IMR-90 (cell line): ENCODE results near the gene TEX22. TPM values are rescaled to one million over a fixed set of nuclear protein-coding genes. Genes with fewer than 3 reads are reported as not detected.

ENCODE experiments used
- ATAC-seq: fragments of 200-7000 bp; cut with Tn5 transposase; 2 replicates; pipeline ENCODE4 v1.9.1; 2020; ENCODE audit warnings: low read depth, mild to moderate bottlenecking, moderate library complexity
- BruUV-seq: library from RNA; stranded (reverse); fragments of 400-500 nt; replicated peaks from 2 replicates; lab custom pipeline; 2021; lab: Mats Ljungman, UMichigan
- CTCF ChIA-PET: fragments of 300-600 bp; formaldehyde crosslinking; extraction: SDS; loops from one replicate; lab custom pipeline; 2021; ENCODE audit warnings: antibody characterized with exemption; lab: Yijun Ruan, JAX
- POLR2A ChIA-PET: fragments of 300-600 bp; sonication (Branson Sonifier 250); formaldehyde crosslinking; loops from one replicate; lab custom pipeline; 2022; ENCODE audit warnings: antibody characterized with exemption; ENCODE audit not compliant: unreplicated experiment; lab: Charles Lee
- DNase-seq: peaks from one replicate; pipeline ENCODE4 v3.0.0; 2013
- H2AFZ ChIP-seq: replicated peaks from 2 replicates; pipeline ENCODE3; 2013; ENCODE audit warnings: low read length, mild to moderate bottlenecking; ENCODE audit not compliant: poor library complexity
- H2AK5ac ChIP-seq: 2 replicates; pipeline ENCODE4 v1.6.1; 2013; ENCODE audit warnings: low read depth, low read length, inconsistent platforms
- H2AK9ac ChIP-seq: replicated peaks from 2 replicates; pipeline ENCODE3; 2013; ENCODE audit warnings: mild to moderate bottlenecking, low read depth, low read length, moderate library complexity; ENCODE audit not compliant: poor library complexity
- H2BK120ac ChIP-seq: 2 replicates; pipeline ENCODE4 v1.6.1; 2013; ENCODE audit warnings: low read depth, low read length, inconsistent platforms
- H2BK15ac ChIP-seq: 3 replicates; pipeline ENCODE4 v1.6.1; 2013; ENCODE audit warnings: low read depth, low read length, inconsistent platforms
- H2BK20ac ChIP-seq: 2 replicates; pipeline ENCODE4 v1.6.1; 2013; ENCODE audit warnings: low read depth, mild to moderate bottlenecking, inconsistent platforms, low read length, moderate library complexity
- H2BK5ac ChIP-seq: 2 replicates; pipeline ENCODE4 v1.6.1; 2013; ENCODE audit warnings: mild to moderate bottlenecking, low read depth, low read length, inconsistent platforms; ENCODE audit not compliant: poor library complexity, severe bottlenecking
- H3K14ac ChIP-seq: replicated peaks from 2 replicates; pipeline ENCODE4 v1.6.1; 2013; ENCODE audit warnings: low read depth, low read length, inconsistent platforms
- H3K18ac ChIP-seq: 2 replicates; pipeline ENCODE4 v1.6.1; 2013; ENCODE audit warnings: low read depth, low read length, control low read depth
- H3K23ac ChIP-seq: 2 replicates; pipeline ENCODE4 v1.6.1; 2013; ENCODE audit warnings: low read depth, low read length, inconsistent platforms
- H3K27ac ChIP-seq: 2 replicates; pipeline ENCODE4 v1.5.1; 2013; ENCODE audit warnings: mild to moderate bottlenecking, control low read depth, low read length; ENCODE audit not compliant: insufficient read depth
- H3K27me3 ChIP-seq: 2 replicates; pipeline ENCODE4 v1.6.1; 2013; ENCODE audit warnings: low read length; ENCODE audit not compliant: control insufficient read depth, insufficient read depth
- H3K36me3 ChIP-seq: 2 replicates; pipeline ENCODE4 v1.6.1; 2013; ENCODE audit warnings: low read length, mixed read lengths; ENCODE audit not compliant: control insufficient read depth, insufficient read depth
- H3K4ac ChIP-seq: 2 replicates; pipeline ENCODE4 v1.6.1; 2013; ENCODE audit warnings: low read depth, low read length, inconsistent platforms
- H3K4me1 ChIP-seq: 2 replicates; pipeline ENCODE4 v1.6.1; 2013; ENCODE audit warnings: low read length, mixed read lengths; ENCODE audit not compliant: control insufficient read depth, insufficient read depth
- H3K4me2 ChIP-seq: 2 replicates; pipeline ENCODE4 v1.6.1; 2013; ENCODE audit warnings: low read depth, mild to moderate bottlenecking, control low read depth, low read length, moderate library complexity
- H3K4me3 ChIP-seq: 2 replicates; pipeline ENCODE4 v1.5.1; 2013; ENCODE audit warnings: low read depth, mild to moderate bottlenecking, control low read depth, low read length, moderate library complexity; ENCODE audit not compliant: insufficient read depth
- H3K56ac ChIP-seq: 2 replicates; pipeline ENCODE4 v1.6.1; 2013; ENCODE audit warnings: low read length, inconsistent platforms; ENCODE audit not compliant: insufficient read depth; ENCODE audit errors: extremely low read depth
- H3K79me1 ChIP-seq, 2 experiments: 2 replicates each; pipeline ENCODE4 v1.6.1; 2013; ENCODE audit warnings: low read length in 2 of 2, inconsistent platforms in 1 of 2, low read depth in 1 of 2
- H3K9ac ChIP-seq: 2 replicates; pipeline ENCODE4 v1.6.1; 2013; ENCODE audit warnings: low read depth, low read length, control low read depth
- H3K9me1 ChIP-seq: 2 replicates; pipeline ENCODE4 v1.6.1; 2013; ENCODE audit warnings: low read length, inconsistent platforms; ENCODE audit not compliant: insufficient read depth
- H3K9me3 ChIP-seq: 2 replicates; pipeline ENCODE4 v1.6.1; 2013; ENCODE audit warnings: low read length; ENCODE audit not compliant: control insufficient read depth, insufficient read depth
- H4K20me1 ChIP-seq: 2 replicates; pipeline ENCODE4 v1.6.1; 2013; ENCODE audit warnings: low read length, inconsistent platforms; ENCODE audit not compliant: insufficient read depth
- H4K5ac ChIP-seq: 2 replicates; pipeline ENCODE4 v1.6.1; 2013; ENCODE audit warnings: mild to moderate bottlenecking, low read depth, low read length, control low read depth
- H4K8ac ChIP-seq, 2 experiments: 2 replicates each; pipeline ENCODE4 v1.6.1; 2013; ENCODE audit warnings: low read depth in 2 of 2, low read length in 2 of 2, control low read depth in 1 of 2, inconsistent platforms in 1 of 2
- H4K91ac ChIP-seq: 2 replicates; pipeline ENCODE4 v1.6.1; 2013; ENCODE audit warnings: low read depth, low read length, inconsistent platforms; ENCODE audit not compliant: insufficient read depth
- CEBPB ChIP-seq: IDR thresholded peaks from 2 replicates; pipeline ENCODE4 v1.6.1; 2012; ENCODE audit warnings: low read depth, low read length, improper control_type of control experiment
- CHD1 ChIP-seq: IDR thresholded peaks from 2 replicates; pipeline ENCODE4 v1.6.1; 2012; ENCODE audit warnings: low read depth, low read length, improper control_type of control experiment
- MAFK ChIP-seq: IDR thresholded peaks from 2 replicates; pipeline ENCODE4 v1.6.1; 2012; ENCODE audit warnings: low read depth, low read length, improper control_type of control experiment
- MAZ ChIP-seq: IDR thresholded peaks from 2 replicates; pipeline ENCODE4 v1.6.1; 2012; ENCODE audit warnings: low read depth, mild to moderate bottlenecking, low read length, improper control_type of control experiment, moderate library complexity, borderline replicate concordance
- RAD21 ChIP-seq: IDR thresholded peaks from 2 replicates; pipeline ENCODE4 v1.6.1; 2012; ENCODE audit warnings: low read length, improper control_type of control experiment
- RFX5 ChIP-seq: IDR thresholded peaks from 2 replicates; pipeline ENCODE4 v1.8.0; 2012; ENCODE audit warnings: low read depth, mild to moderate bottlenecking, low read length, moderate library complexity
- WGBS, 2 experiments: methylation state at CpG; one replicate each; pipeline versions ENCODE4 v1.1.5 to v1.1.7; 2013; ENCODE audit warnings: missing lambda C conversion rate in 2 of 2; ENCODE audit not compliant: insufficient read length in 1 of 2; ENCODE audit errors: extremely low coverage in 2 of 2; 5-methylcytosine and 5-hydroxymethylcytosine counted together
- dilution Hi-C: fragments of 300-500 bp; cut with HindIII; formaldehyde crosslinking; loops from one replicate; pipeline ENCODE4 v1.14.3; 2018; ENCODE audit warnings: low sequenced_read_pairs; ENCODE audit not compliant: unreplicated experiment
- in situ Hi-C: fragments of 300-500 bp; cut with MboI; formaldehyde crosslinking; loops from 3 replicates; pipeline ENCODE4 v1.14.3; 2019; ENCODE audit warnings: low sequenced_read_pairs, inconsistent platforms, mixed read lengths
- intact Hi-C: fragments of 100-400 bp; cut with micrococcal nuclease; formaldehyde crosslinking; loops from 2 replicates; pipeline ENCODE4 v1.10.0; 2022
- polyA plus RNA-seq, 3 experiments: library from polyadenylated mRNA; depleted of rRNA; stranded (reverse); fragments of >200 nt; gene quantifications; 2 replicates each; pipeline ENCODE4 v1.2.3, GENCODE V29; 2012; ENCODE audit warnings: low replicate concordance in 1 of 3
- total RNA-seq: library from RNA; depleted of rRNA; stranded (reverse); fragments of >200 nt; gene quantifications from 2 replicates; pipeline ENCODE4 v1.2.3, GENCODE V29; 2012

TEX22 gene
- total and polyA plus RNA-seq, 2 of the 4 experiments (the other 2 are of a cell fraction) = 0.10 to 0.18 TPM

DNA sequence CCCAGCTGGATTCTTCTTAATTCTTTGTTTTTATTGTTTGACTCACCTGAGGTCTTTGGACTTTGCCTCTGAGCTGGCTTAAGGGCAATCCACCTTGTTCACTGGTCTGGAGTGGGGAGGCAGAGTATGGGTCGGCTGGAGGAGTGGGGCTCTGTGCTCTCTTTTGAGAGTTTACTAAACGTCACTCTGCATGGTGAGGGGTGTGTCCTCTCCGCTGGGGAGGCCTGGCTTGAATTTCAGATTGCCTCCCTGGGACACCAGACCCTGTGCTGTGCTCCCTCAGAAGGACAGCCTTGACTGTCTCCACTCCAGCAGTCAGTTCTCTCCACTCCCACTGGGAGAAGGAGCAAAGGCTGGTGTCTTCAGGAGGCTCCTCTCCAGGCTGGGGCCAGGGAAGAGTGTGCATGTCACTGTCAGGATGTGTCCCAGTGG, 19.4 kb downstream of the TEX22 start:
- Histone ChIP-seq H3K36me3 (peaks cover 3% of the 10 kb centered on the region; the same call in 1 of the 2 replicates), H4K20me1 (peaks cover 14% of the 10 kb centered on the region), H3K27ac (no peak overlapping the region), H4K91ac (no peak overlapping the region), H3K4me3 (no peak overlapping the region), H3K4ac (no peak overlapping the region), H2BK120ac (no peak overlapping the region), H3K9me3 (no peaks in the 10 kb centered on the region), H3K9ac (no peak overlapping the region), H2BK20ac (no peak overlapping the region), H3K18ac (no peak overlapping the region), H2BK15ac (no peak overlapping the region), H3K4me1 (peaks cover 18% of the 10 kb centered on the region), H2AK5ac (no peak overlapping the region), H3K14ac (no peak overlapping the region), H3K56ac (no peak overlapping the region), H4K8ac (no peak overlapping the region), H3K79me1 (peaks cover 4 to 30% of the 10 kb centered on the region in 2 experiments; a peak in 3 of 4 replicates), H4K5ac (no peak overlapping the region), H2BK5ac (no peak overlapping the region), H3K9me1 (peaks cover 10% of the 10 kb centered on the region; the same call in 1 of the 2 replicates), H3K4me2 (no peak overlapping the region), H3K27me3 (no peaks in the 10 kb centered on the region), H3K23ac (peak overlapping the region; percentile 16; the same call in 1 of the 2 replicates), H2AFZ (no peak overlapping the region), H2AK9ac (no peak overlapping the region)
- BruUV-seq = no TSS peak
- 75% methylated on average over 2 of the region's 3 CpGs; no CpG with 5 or more reads in 1 of the 2 experiments for WGBS, 2 experiments
- dilution Hi-C loops (no loop called here), in situ Hi-C loops (no loop called here), intact Hi-C loops (no loop called here)
- ATAC-seq = no peak
- ChIA-PET CTCF (no interaction called here), POLR2A (no interaction called here)
- DNase-seq = no peak
- TF ChIP-seq CHD1 (no peak), MAFK (no peak), CEBPB (no peak), RAD21 (no peak), MAZ (no peak), RFX5 (no peak)
